Hematopoietic multipotent progenitor cell (in vitro differentiated cells): ENCODE data around the gene DAP3. TPM values are rescaled to one million over a fixed set of nuclear protein-coding genes. Genes with fewer than 3 reads are reported as not detected.
A peak's percentile ranks its signal among the peaks of the same experiment; 100 is the strongest.
"Not testable (repeated sequence)": the region's sequence is repeated elsewhere in the genome, so short reads cannot be mapped to it uniquely, and the experiment has no call there.

Experiments used
- DNase-seq, 3 donors: peaks; one replicate each; pipeline ENCODE4 v3.0.0-alpha.2; 2011 to 2015; ENCODE audit warnings: low read depth in 2 of 3, low spot score in 2 of 3
- total RNA-seq: library from RNA; depleted of rRNA; stranded (reverse); fragments of >200 nt; gene quantifications from one replicate; pipeline ENCODE4 v1.2.3, GENCODE V29; 2012

Gene DAP3
- total RNA-seq, 1 donor, result 51.4 TPM

- DNase-seq, result no peak
Measured at GRCh38 chr1:155680531-155680930, 8.4 kb upstream of the DAP3 start.

GRCh38 chr1:155681776-155682175, 7.1 kb upstream of the DAP3 start:
- DNase-seq, result no peak

GRCh38 chr1:155687705-155688323, 1.1 kb upstream of the DAP3 start:
- not testable (repeated sequence) for DNase-seq

GRCh38 chr1:155688324-155689080, 389 bp upstream of the DAP3 start, which contains the start of gene YY1AP1:
Gene YY1AP1 (minus strand): TSS chr1:155688774. CDS start chr1:155680436, 8,338 bp downstream.
- DNase-seq, result peak; percentile 85 to 95 (median 93)

GRCh38 chr1:155691992-155692528, 3.2 kb downstream of the DAP3 start:
- DNase-seq, result no peak

GRCh38 chr1:155694167-155694566, 5.3 kb downstream of the DAP3 start:
- DNase-seq, result no peak

GRCh38 chr1:155695072-155695471, 6.2 kb downstream of the DAP3 start:
- no peak for DNase-seq

GRCh38 chr1:155695608-155696007, 6.7 kb downstream of the DAP3 start:
- no peak for DNase-seq

GRCh38 chr1:155696524-155696923, 7.6 kb downstream of the DAP3 start:
- DNase-seq, result no peak

GRCh38 chr1:155697046-155697445, 8.2 kb downstream of the DAP3 start:
- DNase-seq, result no peak

GRCh38 chr1:155697616-155698015, 8.7 kb downstream of the DAP3 start:
- not testable (repeated sequence) for DNase-seq

- DNase-seq, result no peak
Measured at GRCh38 chr1:155698382-155699038, 9.6 kb downstream of the DAP3 start.

- DNase-seq, result not testable (repeated sequence)
Measured at GRCh38 chr1:155699062-155699461, 10.2 kb downstream of the DAP3 start.

GRCh38 chr1:155701675-155702074, 12.8 kb downstream of the DAP3 start:
- not testable (repeated sequence) for DNase-seq

- no peak for DNase-seq
Measured at GRCh38 chr1:155703216-155703615, 14.3 kb downstream of the DAP3 start.

GRCh38 chr1:155704414-155704813, 15.5 kb downstream of the DAP3 start:
- not testable (repeated sequence) for DNase-seq

- no peak for DNase-seq
Measured at GRCh38 chr1:155706139-155706538, 17.2 kb downstream of the DAP3 start.

GRCh38 chr1:155709391-155709790, 20.5 kb downstream of the DAP3 start:
- DNase-seq, result no peak

- not testable (repeated sequence) for DNase-seq
Measured at GRCh38 chr1:155711457-155711856, 22.6 kb downstream of the DAP3 start.

GRCh38 chr1:155712636-155713035, 23.7 kb downstream of the DAP3 start:
- peak in 2 of 3 donors; percentile 9 to 40 for DNase-seq

GRCh38 chr1:155713075-155713474, 24.2 kb downstream of the DAP3 start:
- no peak for DNase-seq
